ENCODE results near the gene IER5L. TPM values are rescaled to one million over a fixed set of nuclear protein-coding genes. Genes with fewer than 3 reads are reported as not detected.
"Not testable (repeated sequence)": the region's sequence is repeated elsewhere in the genome, so short reads cannot be mapped to it uniquely, and the experiment has no call there.

Gene IER5L
- total RNA-seq, 1 experiment from 2014 or later = 73.3 TPM

DNA sequence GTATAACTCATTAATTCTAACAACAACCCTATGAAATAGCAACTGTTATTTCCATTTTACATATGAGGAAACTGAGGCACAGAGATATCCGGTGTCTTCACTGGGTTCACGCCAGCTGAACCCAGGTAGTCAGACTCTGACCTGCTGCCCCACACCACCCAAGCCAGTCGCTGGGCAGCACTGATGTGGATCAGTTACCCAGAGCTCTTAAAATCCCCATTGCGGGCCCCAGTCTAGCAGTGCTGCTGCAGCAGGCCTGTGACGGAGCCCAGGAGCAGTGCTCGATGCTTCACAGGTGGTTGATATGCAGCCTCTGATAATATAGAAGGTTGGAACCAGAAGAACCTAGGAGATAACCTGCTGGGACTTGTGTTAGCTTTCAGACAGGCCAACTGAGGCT, 42.6 kb downstream of the IER5L start:
- no peak for DNase-seq (ENCODE audit: low read depth)
- in situ Hi-C loops (cut with HindIII; ENCODE audit: low pct_unique_long_range_greater_than_20kb, low sequenced_read_pairs) = no loop called here

DNA sequence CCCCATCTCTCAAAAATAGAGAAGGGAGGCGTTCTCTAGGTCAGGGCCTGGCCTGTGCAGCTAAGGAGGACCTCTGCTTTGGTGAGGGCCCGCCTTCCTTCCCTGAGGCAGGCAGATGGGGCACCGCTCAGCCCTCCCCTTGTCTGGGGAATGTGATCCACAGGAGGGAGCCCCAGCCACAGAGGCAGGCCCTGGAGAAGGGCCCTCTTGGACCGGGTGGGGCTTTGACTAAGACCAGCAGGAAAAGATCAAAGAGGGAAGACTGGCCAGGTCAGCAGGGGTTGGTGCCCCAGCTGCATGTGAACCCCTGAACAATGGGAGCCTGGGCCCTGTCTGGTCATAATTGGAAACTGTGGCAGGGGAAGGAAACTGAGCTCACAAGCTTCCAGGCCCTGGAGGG, 45.0 kb downstream of the IER5L start:
- in situ Hi-C loops (cut with HindIII; ENCODE audit: low pct_unique_long_range_greater_than_20kb, low sequenced_read_pairs) = no loop called here
- no peak for DNase-seq (ENCODE audit: low read depth)

DNA sequence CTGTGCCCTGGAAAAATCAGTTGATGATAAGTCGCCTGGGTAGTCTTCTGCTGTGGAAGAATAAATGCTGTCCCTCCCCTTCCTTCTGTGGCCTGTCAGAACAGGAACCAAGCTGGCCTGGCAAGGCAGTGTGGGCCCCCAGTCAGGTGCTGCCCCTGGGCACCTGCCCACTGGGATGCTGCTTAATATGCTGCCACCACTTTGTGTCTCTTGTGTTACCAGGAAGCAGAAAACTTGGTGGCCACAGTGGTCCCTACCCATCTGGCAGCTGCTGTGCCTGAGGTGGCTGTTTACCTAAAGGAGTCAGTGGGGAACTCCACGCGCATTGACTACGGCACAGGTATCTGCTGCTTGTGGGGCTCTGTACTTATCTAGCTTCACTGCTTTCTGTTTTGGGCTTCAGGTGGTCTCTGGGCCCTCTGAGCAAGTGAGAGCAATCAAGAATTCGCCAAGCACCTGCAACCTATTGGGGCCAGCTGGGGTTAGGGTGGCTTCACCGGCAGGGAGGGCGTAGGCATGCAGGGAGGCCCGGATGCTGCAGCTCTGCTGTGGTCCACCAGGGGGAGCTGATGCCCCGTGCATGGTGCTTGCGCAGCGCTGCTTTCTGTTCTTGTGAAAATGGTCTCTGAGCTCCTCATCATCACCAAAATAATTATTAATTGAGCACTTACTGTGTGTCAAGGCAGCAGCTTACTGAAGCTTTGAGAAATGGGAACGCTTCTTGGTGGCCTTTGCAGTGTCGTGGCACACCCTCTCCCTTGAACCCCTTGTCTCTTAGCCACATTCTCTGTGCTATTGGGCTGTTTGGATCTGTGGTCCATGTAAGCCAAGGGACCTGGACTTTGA, 46.5 kb downstream of the IER5L start:
- peak; percentile 58 for DNase-seq (ENCODE audit: low read depth)
- in situ Hi-C loops (cut with HindIII; ENCODE audit: low pct_unique_long_range_greater_than_20kb, low sequenced_read_pairs) = no loop called here

DNA sequence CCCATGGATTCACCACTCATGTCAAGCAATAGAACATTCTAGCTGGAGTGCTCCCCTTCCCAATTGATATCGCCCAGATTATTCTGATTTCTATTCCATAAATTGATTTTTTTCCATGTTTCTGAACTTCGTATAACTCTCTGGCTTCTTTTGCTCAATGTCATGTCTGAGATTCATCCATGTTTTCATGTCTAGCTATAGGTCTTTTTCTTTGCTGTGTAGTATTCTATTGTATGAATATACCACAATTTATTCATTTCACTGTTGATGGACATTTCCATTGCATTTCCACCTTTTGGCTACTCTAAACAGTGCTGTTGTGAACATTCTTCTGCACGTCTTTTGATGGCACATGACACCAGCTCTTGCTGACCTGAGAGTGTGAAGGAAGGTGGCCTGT, 47.3 kb downstream of the IER5L start:
- in situ Hi-C loops (cut with HindIII; ENCODE audit: low pct_unique_long_range_greater_than_20kb, low sequenced_read_pairs) = no loop called here

DNA sequence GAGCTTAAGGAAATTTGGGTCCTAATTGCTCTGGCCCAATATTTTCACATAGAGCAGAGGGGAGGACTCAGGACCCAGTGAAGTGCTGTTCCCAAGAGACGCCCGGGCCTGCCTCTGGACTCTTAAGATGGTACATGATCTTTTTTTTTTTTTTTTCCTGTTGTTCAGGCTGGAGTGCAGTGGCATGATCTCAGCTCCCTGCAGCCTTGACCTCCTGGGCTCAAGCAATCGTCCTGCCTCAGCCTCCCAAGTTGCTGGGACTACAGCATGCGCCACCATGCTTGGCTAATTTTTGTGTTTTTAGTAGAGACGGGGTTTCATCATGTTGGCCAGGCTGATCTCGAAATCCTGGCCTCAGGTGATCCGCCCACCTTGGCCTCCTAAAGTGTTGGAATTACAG, 47.8 kb downstream of the IER5L start:
- in situ Hi-C loops (cut with HindIII; ENCODE audit: low pct_unique_long_range_greater_than_20kb, low sequenced_read_pairs) = not testable (repeated sequence)

More for the DNA sequence above, 47.3 kb downstream of the IER5L start:
- DNase-seq (ENCODE audit: low read depth) = no peak

DNA sequence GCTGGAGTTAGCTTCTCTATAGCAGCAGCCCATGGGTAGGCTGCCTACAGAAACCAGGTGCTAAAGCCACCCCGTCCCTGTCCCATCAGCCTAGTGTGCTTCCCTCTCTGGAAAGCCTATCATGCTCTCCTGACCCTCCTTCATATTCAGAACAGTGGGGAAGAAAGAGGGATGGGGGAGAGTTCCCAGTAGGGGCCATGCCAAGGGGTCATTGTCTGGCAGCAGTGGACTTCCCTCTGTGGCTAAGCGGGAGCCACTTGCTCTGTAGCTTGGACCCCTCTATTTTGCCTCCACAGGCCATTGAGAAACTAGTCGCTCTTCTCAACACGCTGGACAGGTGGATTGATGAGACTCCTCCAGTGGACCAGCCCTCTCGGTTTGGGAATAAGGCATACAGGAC, 49.4 kb downstream of the IER5L start:
- in situ Hi-C loops (cut with HindIII; ENCODE audit: low pct_unique_long_range_greater_than_20kb, low sequenced_read_pairs) = no loop called here
- DNase-seq (ENCODE audit: low read depth) = no peak

More for the DNA sequence above, 47.8 kb downstream of the IER5L start:
- DNase-seq (ENCODE audit: low read depth) = not testable (repeated sequence)

DNA sequence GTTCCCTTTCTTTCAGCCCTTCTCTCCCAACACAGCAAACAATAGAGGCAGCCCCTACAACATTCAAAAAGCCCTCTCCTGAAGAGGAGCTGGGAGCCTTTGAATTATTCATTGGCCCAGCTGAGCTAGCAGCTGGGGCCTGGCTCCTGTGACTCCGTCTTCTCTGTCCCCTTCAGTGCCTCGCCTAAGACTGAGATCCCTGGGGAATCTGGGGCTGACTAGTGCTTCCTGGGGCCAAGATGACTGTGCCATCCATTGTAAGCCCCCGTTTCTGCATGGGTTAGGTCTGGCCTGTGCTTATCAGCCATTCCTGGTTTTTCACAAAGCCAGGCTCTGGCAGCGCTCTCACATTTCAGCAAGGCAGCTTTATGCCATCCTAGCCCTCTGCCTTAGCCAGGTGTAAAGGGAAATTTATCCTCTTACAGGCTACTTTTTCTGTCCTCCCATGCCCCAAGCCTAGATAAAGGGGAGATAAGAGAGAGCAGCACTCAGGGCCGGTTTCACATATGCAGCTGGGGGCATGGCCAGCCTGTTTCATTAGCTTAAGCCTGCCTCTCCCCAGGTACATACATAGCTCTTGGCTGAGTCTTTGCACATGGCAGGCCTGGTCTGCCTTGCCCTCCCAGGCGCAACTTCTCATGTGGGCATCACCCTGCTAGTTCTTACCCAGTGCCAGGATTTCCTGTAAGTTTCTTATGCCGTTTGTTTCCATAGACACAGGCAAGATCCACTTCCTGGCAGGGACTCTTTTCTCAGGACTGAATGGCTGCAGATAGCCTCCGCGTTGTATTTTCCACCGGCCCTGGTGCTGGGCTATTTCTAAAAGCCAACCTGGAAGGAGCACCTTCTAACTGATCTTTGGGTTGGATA, 51.1 kb downstream of the IER5L start:
- no peak for DNase-seq (ENCODE audit: low read depth)
- in situ Hi-C loops (cut with HindIII; ENCODE audit: low pct_unique_long_range_greater_than_20kb, low sequenced_read_pairs) = no loop called here

Other genes with a start within 250 kb of the IER5L start
- gene DOLK, start 230.7 kb downstream of the IER5L start, total RNA-seq (2014; rRNA removed; shearing (Covaris generic); ENCODE audit: low replicate concordance) = 25.6 and 28.3 TPM in 2 replicates
- gene NUP188, start 230.6 kb downstream of the IER5L start, total RNA-seq (2014; rRNA removed; shearing (Covaris generic); ENCODE audit: low replicate concordance) = 19.6 and 22.3 TPM in 2 replicates
- 60.5 and 64.1 TPM in 2 replicates for gene SH3GLB2, start 149.9 kb downstream of the IER5L start, total RNA-seq (2014; rRNA removed; shearing (Covaris generic); ENCODE audit: low replicate concordance)
- gene MIGA2, start 141.6 kb downstream of the IER5L start, total RNA-seq (2014; rRNA removed; shearing (Covaris generic); ENCODE audit: low replicate concordance) = 3.5 and 10.1 TPM in 2 replicates
- gene DOLPP1, start 97.2 kb downstream of the IER5L start, total RNA-seq (2014; rRNA removed; shearing (Covaris generic); ENCODE audit: low replicate concordance) = 10.7 and 12.2 TPM in 2 replicates
- gene CRAT, start 67.5 kb downstream of the IER5L start, total RNA-seq (2014; rRNA removed; shearing (Covaris generic); ENCODE audit: low replicate concordance) = 14.7 and 19.2 TPM in 2 replicates
- 138 and 155 TPM in 2 replicates for gene PTPA, start 66.8 kb downstream of the IER5L start, total RNA-seq (2014; rRNA removed; shearing (Covaris generic); ENCODE audit: low replicate concordance)